Mucosa of stomach (tissue), 1 donor: ENCODE data around the gene ZC3H12C.

Experiments
- H3K27me3 ChIP-seq: one replicate; pipeline ENCODE4 v1.7.0; 2013; ENCODE audit warnings: mild to moderate bottlenecking, low read length; ENCODE audit not compliant: control insufficient read depth, insufficient read depth
- H3K36me3 ChIP-seq: one replicate; pipeline ENCODE4 v1.7.0; 2013; ENCODE audit warnings: low read length; ENCODE audit not compliant: control insufficient read depth, insufficient read depth
- H3K4me1 ChIP-seq: one replicate; pipeline ENCODE4 v1.7.0; 2013; ENCODE audit warnings: mild to moderate bottlenecking, low read length; ENCODE audit not compliant: control insufficient read depth, insufficient read depth
- H3K4me3 ChIP-seq: one replicate; pipeline ENCODE4 v1.7.0; 2013; ENCODE audit warnings: low read length
- H3K9ac ChIP-seq: one replicate; pipeline ENCODE4 v1.7.0; 2013; ENCODE audit warnings: mild to moderate bottlenecking, low read length, moderate library complexity
- H3K9me3 ChIP-seq: one replicate; pipeline ENCODE4 v1.7.0; 2013; ENCODE audit warnings: mild to moderate bottlenecking, low read length, moderate library complexity; ENCODE audit not compliant: control insufficient read depth
- donor health status: Pancreatic carcinoma.

ZC3H12C gene

DNA sequence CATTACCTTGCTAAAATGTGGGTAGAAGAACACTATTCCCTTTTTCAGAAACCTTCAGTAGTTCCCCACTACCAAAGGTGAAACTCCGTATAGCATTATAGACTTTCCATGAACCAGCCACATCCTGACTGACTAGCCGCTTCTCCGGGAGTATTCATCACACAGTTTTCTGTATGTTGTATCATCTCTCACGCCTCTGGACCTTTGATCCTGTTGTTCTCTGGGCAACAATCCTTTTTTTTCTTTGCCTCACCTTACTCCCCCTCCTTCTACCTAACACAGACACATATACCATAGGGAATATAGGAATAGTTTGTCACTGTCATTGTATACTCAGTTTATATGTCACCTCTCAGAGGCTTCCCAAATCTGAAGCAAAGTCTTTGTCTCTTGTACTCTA, 20.8 kb downstream of the ZC3H12C start:
- Histone ChIP-seq H3K27me3 (no peaks in the 10 kb centered on the region), H3K9me3 (no peaks in the 10 kb centered on the region), H3K36me3 (no peaks in the 10 kb centered on the region), H3K4me1 (no peaks in the 10 kb centered on the region), H3K4me3 (no peak overlapping the region), H3K9ac (no peak overlapping the region)

DNA sequence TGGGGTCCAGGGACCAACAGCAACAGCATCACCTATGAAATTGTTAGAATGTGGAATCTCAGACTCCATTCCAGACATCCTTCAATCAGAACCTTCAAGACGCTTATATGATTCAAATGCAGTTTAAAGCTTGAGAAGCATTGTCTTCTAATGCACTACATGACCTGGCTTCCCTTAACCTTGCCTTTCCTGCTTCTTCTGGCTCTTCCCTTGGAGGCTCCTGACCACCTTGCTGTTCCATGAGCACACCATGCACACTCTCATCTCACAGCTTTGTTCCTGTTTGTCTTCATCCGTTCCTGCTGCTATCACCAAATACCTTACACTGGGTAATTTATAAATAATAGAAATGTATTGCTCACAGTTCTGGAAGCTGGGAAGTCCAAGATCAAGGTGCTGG, 26.1 kb downstream of the ZC3H12C start:
- Histone ChIP-seq H3K4me3 (no peak overlapping the region), H3K27me3 (no peaks in the 10 kb centered on the region), H3K9ac (no peak overlapping the region), H3K36me3 (no peaks in the 10 kb centered on the region), H3K9me3 (no peaks in the 10 kb centered on the region), H3K4me1 (no peaks in the 10 kb centered on the region)

DNA sequence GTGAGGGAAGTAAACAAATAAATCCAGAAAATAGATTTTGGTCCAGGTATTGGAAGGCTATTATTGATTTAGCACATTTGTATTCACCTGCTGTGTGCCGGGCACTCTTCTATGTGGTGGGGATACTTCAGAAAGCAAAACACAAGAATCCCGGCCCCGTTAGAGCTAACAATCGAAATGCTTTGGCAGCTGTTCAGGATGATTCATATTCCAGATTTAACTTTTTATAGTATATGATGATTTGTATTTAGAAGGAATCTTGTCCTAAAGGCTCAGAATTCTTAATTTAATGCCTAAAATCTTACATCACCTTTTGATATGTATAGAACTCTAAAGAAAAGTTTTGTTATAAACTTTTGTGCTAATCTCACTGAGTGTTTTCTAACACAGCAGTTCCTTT, 28.0 kb downstream of the ZC3H12C start:
- Histone ChIP-seq H3K4me1 (no peaks in the 10 kb centered on the region), H3K4me3 (no peak overlapping the region), H3K9ac (no peak overlapping the region), H3K36me3 (no peaks in the 10 kb centered on the region), H3K27me3 (no peaks in the 10 kb centered on the region), H3K9me3 (no peaks in the 10 kb centered on the region)

DNA sequence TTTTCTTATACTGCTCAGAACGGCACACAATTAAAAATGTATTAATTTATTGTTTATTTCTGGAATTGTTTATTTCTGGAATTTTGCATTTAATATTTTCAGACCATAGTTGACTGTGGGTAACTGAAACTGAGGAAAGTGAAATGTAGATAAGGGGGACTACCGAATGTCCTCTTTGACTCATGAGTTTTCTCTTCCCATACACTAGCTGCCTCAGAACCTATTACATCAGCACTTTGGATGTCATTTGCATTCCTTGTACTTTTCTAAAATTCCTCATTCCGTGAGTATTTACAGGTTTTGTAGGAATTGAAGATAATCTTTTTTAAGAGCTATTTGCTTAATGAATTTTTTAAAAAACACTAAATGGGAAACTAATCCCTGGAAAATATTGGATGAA, 29.8 kb downstream of the ZC3H12C start:
- Histone ChIP-seq H3K27me3 (no peaks in the 10 kb centered on the region), H3K4me3 (no peak overlapping the region), H3K36me3 (no peaks in the 10 kb centered on the region), H3K9ac (no peak overlapping the region), H3K9me3 (no peaks in the 10 kb centered on the region), H3K4me1 (no peaks in the 10 kb centered on the region)

GRCh38 chr11:110124605-110125004, 31.4 kb downstream of the ZC3H12C start:
- no peaks in the 10 kb centered on the region for H3K36me3 ChIP-seq
- no peaks in the 10 kb centered on the region for H3K27me3 ChIP-seq
- no peak overlapping the region for H3K9ac ChIP-seq
- H3K9me3 ChIP-seq: no peaks in the 10 kb centered on the region
- H3K4me1 ChIP-seq: no peaks in the 10 kb centered on the region
- H3K4me3 ChIP-seq: no peak overlapping the region

DNA sequence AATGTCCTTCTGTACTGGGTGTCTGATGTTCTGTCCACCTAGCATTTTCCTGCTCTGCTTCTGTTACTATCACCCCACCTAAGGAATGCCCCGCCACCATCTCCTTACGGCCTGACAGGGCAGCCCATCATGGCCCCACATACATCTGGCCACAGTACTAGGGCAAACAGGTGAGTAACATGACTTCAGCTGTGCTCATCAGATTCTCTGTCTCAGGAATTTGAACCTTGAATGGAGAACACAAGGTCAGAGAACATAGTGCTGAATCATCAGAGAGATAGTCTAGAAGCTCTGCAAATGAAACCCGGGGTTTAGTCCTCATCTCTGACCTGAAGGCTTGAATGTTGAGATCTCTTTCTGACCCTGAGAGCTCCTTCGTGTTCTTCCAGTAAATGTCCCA, 32.4 kb downstream of the ZC3H12C start:
- Histone ChIP-seq H3K4me3 (no peak overlapping the region), H3K4me1 (no peaks in the 10 kb centered on the region), H3K36me3 (no peaks in the 10 kb centered on the region), H3K9me3 (no peaks in the 10 kb centered on the region), H3K9ac (no peak overlapping the region), H3K27me3 (no peaks in the 10 kb centered on the region)

DNA sequence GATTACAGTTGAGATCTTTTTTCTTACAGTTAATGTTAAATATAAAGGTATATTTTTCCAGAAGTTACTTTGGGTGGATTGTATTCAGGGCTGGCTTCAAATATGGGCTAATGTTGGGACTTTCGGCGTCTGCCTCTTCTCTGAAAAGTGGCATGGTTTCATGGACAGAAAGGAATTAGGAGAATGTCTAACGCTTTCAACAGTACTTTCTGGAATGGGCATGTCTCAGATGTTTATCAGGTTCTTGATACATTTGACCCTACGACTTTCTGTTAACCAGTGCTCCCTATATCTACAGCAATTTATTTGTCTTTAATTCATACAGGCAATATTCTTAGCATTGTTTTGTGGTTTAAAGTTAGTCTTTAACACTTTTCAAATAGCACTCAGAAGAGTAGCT, 33.7 kb downstream of the ZC3H12C start:
- Histone ChIP-seq H3K9ac (no peak overlapping the region), H3K36me3 (no peaks in the 10 kb centered on the region)

GRCh38 chr11:110128161-110128560, 35.0 kb downstream of the ZC3H12C start:
- H3K9ac ChIP-seq: no peak overlapping the region
- no peak overlapping the region for H3K4me3 ChIP-seq

More for the DNA sequence above, 33.7 kb downstream of the ZC3H12C start:
- Histone ChIP-seq H3K27me3 (no peaks in the 10 kb centered on the region), H3K4me3 (no peak overlapping the region), H3K9me3 (no peaks in the 10 kb centered on the region), H3K4me1 (no peaks in the 10 kb centered on the region)

DNA sequence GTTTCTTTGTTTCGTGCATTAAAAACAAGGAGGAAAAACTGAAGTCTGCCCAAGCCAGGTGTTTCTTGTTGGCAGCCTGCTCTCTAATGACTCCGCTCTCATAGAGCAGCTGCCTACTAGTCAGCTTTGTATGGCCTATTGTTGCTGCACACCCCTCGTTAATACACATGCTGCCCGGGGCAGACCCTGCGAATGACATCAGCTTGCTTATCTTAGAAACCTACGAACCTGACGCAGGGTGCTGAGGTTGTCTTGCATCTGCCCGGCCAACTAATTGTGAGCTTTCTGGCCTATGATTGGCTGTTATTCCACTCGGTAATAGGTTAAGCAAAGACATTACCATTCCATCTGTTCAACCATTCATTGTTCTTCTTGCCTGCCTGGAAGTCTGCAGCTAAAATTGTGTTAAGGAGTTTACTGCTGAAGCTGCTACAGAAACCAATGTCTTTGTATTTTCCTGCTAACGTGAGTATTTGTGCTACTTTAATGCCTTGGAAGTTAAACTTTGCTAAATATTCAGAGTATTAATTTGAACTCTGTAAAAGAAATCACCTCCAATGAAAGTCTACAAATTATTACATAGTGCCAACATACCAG, 37.5 kb downstream of the ZC3H12C start:
- H3K27me3 ChIP-seq: no peaks in the 10 kb centered on the region
- no peak overlapping the region for H3K4me3 ChIP-seq
- no peaks in the 10 kb centered on the region for H3K9me3 ChIP-seq
- H3K36me3 ChIP-seq: no peaks in the 10 kb centered on the region
- H3K9ac ChIP-seq: no peak overlapping the region
- no peaks in the 10 kb centered on the region for H3K4me1 ChIP-seq

More at GRCh38 chr11:110128161-110128560, 35.0 kb downstream of the ZC3H12C start:
- Histone ChIP-seq H3K27me3 (no peaks in the 10 kb centered on the region), H3K9me3 (no peaks in the 10 kb centered on the region), H3K36me3 (no peaks in the 10 kb centered on the region), H3K4me1 (no peaks in the 10 kb centered on the region)

GRCh38 chr11:110131386-110132123, 38.4 kb downstream of the ZC3H12C start:
- Histone ChIP-seq H3K27me3 (no peaks in the 10 kb centered on the region), H3K9ac (no peak overlapping the region), H3K36me3 (no peaks in the 10 kb centered on the region), H3K4me3 (no peak overlapping the region), H3K9me3 (no peaks in the 10 kb centered on the region), H3K4me1 (no peaks in the 10 kb centered on the region)

GRCh38 chr11:110133160-110133559, 40.0 kb downstream of the ZC3H12C start:
- no peak overlapping the region for H3K4me3 ChIP-seq
- no peaks in the 10 kb centered on the region for H3K36me3 ChIP-seq
- no peaks in the 10 kb centered on the region for H3K27me3 ChIP-seq
- no peaks in the 10 kb centered on the region for H3K4me1 ChIP-seq
- no peak overlapping the region for H3K9ac ChIP-seq
- no peaks in the 10 kb centered on the region for H3K9me3 ChIP-seq

DNA sequence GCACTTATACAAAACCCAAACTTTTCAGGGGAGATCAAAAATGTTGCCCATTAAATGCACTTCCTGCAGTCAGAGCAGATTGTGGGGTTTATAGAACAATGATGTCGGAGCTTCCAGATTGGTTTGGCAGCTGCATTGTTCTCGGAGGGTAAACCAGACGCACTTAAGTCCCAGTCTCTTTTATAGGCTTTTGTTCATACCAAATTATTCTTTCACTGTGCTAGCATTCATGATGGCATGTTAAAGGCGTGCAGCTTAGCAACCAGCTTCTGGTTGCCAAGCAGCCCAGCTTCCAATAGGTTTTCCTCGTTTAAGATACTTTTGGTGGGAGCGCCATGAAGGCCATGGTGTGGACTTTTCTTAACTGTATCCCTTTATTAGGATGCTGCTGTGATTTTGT, 40.9 kb downstream of the ZC3H12C start:
- no peaks in the 10 kb centered on the region for H3K4me1 ChIP-seq
- no peak overlapping the region for H3K4me3 ChIP-seq
- no peaks in the 10 kb centered on the region for H3K9me3 ChIP-seq
- no peaks in the 10 kb centered on the region for H3K27me3 ChIP-seq
- H3K36me3 ChIP-seq: no peaks in the 10 kb centered on the region
- H3K9ac ChIP-seq: no peak overlapping the region
